Measurements from ENCODE around the gene CBFA2T3.

Gene CBFA2T3

GRCh38 chr16:88905563-88905962 lies 71.4 kb downstream of the CBFA2T3 start:
- DNase-seq (ENCODE audit: low read depth, low spot score), result no peak
- Histone ChIP-seq H3K9me3 (ENCODE audit: low read depth, low read length) (no peaks in the 10 kb centered on the region), H3K36me3 (ENCODE audit: insufficient read depth, low read length) (no peaks in the 10 kb centered on the region), H3K27ac (no peak overlapping the region), H3K4me3 (no peak overlapping the region), H3K9ac (ENCODE audit: insufficient read length) (no peak overlapping the region)
- TF ChIP-seq EZH2 (IDR thresholded peaks at IDR 0.05) (no peak), POLR2AphosphoS5 (IDR thresholded peaks at IDR 0.05; ENCODE audit: borderline replicate concordance, low read depth, low read length) (no peak), FOXP2 (optimal IDR thresholded peaks at IDR 0.05; ENCODE audit: control extremely low read depth, extremely low read length, insufficient read depth) (no peak)

- no peak for DNase-seq (ENCODE audit: low read depth, low spot score)
- Histone ChIP-seq H3K27ac (no peak overlapping the region), H3K9me3 (ENCODE audit: low read depth, low read length) (no peaks in the 10 kb centered on the region), H3K36me3 (ENCODE audit: insufficient read depth, low read length) (no peaks in the 10 kb centered on the region), H3K9ac (ENCODE audit: insufficient read length) (no peak overlapping the region), H3K4me3 (no peak overlapping the region)
- no peak for TF ChIP-seq POLR2AphosphoS5 (IDR thresholded peaks at IDR 0.05; ENCODE audit: borderline replicate concordance, low read depth, low read length)
Observed at GRCh38 chr16:88904676-88905365, 72.2 kb downstream of the CBFA2T3 start.

GRCh38 chr16:88903267-88903666 lies 73.7 kb downstream of the CBFA2T3 start:
- DNase-seq (ENCODE audit: low read depth, low spot score), result no peak
- TF ChIP-seq POLR2AphosphoS5 (IDR thresholded peaks at IDR 0.05; ENCODE audit: borderline replicate concordance, low read depth, low read length) (no peak), FOXP2 (optimal IDR thresholded peaks at IDR 0.05; ENCODE audit: control extremely low read depth, extremely low read length, insufficient read depth) (no peak), EZH2 (IDR thresholded peaks at IDR 0.05) (no peak)
- H3K9ac ChIP-seq (ENCODE audit: insufficient read length), result no peak overlapping the region
- H3K27ac ChIP-seq, result no peak overlapping the region
- H3K9me3 ChIP-seq (ENCODE audit: low read depth, low read length), result no peaks in the 10 kb centered on the region
- H3K36me3 ChIP-seq (ENCODE audit: insufficient read depth, low read length), result no peaks in the 10 kb centered on the region
- no peak overlapping the region for H3K4me3 ChIP-seq

- no peak for DNase-seq (ENCODE audit: low read depth, low spot score)
- TF ChIP-seq POLR2AphosphoS5 (IDR thresholded peaks at IDR 0.05; ENCODE audit: borderline replicate concordance, low read depth, low read length), result no peak
- no peak for TF ChIP-seq EZH2 (IDR thresholded peaks at IDR 0.05)
- TF ChIP-seq FOXP2 (optimal IDR thresholded peaks at IDR 0.05; ENCODE audit: control extremely low read depth, extremely low read length, insufficient read depth), result no peak
- Histone ChIP-seq H3K4me3 (no peak overlapping the region), H3K27ac (no peak overlapping the region), H3K36me3 (ENCODE audit: insufficient read depth, low read length) (no peaks in the 10 kb centered on the region), H3K9me3 (ENCODE audit: low read depth, low read length) (no peaks in the 10 kb centered on the region), H3K9ac (ENCODE audit: insufficient read length) (no peak overlapping the region)
Observed at GRCh38 chr16:88902744-88903143, 74.3 kb downstream of the CBFA2T3 start.

- H3K9ac ChIP-seq (ENCODE audit: insufficient read length), result no peak overlapping the region
Observed at GRCh38 chr16:88901718-88902337, 75.2 kb downstream of the CBFA2T3 start.

GRCh38 chr16:88900662-88901052 lies 76.3 kb downstream of the CBFA2T3 start:
- H3K36me3 ChIP-seq (ENCODE audit: insufficient read depth, low read length), result no peaks in the 10 kb centered on the region
- H3K27ac ChIP-seq, result no peak overlapping the region
- no peak overlapping the region for H3K9ac ChIP-seq (ENCODE audit: insufficient read length)
- no peak overlapping the region for H3K4me3 ChIP-seq
- TF ChIP-seq EZH2 (IDR thresholded peaks at IDR 0.05), result no peak
- no peak for TF ChIP-seq FOXP2 (optimal IDR thresholded peaks at IDR 0.05; ENCODE audit: control extremely low read depth, extremely low read length, insufficient read depth)
- TF ChIP-seq POLR2AphosphoS5 (IDR thresholded peaks at IDR 0.05; ENCODE audit: borderline replicate concordance, low read depth, low read length), result no peak
- no peak for DNase-seq (ENCODE audit: low read depth, low spot score)
- no peaks in the 10 kb centered on the region for H3K9me3 ChIP-seq (ENCODE audit: low read depth, low read length)

More at GRCh38 chr16:88901718-88902337, 75.2 kb downstream of the CBFA2T3 start:
- Histone ChIP-seq H3K36me3 (ENCODE audit: insufficient read depth, low read length) (no peaks in the 10 kb centered on the region), H3K4me3 (no peak overlapping the region), H3K9me3 (ENCODE audit: low read depth, low read length) (no peaks in the 10 kb centered on the region), H3K27ac (no peak overlapping the region)
- TF ChIP-seq FOXP2 (optimal IDR thresholded peaks at IDR 0.05; ENCODE audit: control extremely low read depth, extremely low read length, insufficient read depth) (no peak), POLR2AphosphoS5 (IDR thresholded peaks at IDR 0.05; ENCODE audit: borderline replicate concordance, low read depth, low read length) (no peak), EZH2 (IDR thresholded peaks at IDR 0.05) (no peak)
- no peak for DNase-seq (ENCODE audit: low read depth, low spot score)

- Histone ChIP-seq H3K4me3 (no peak overlapping the region), H3K27ac (no peak overlapping the region), H3K9me3 (ENCODE audit: low read depth, low read length) (no peaks in the 10 kb centered on the region), H3K36me3 (ENCODE audit: insufficient read depth, low read length) (no peaks in the 10 kb centered on the region), H3K9ac (ENCODE audit: insufficient read length) (no peak overlapping the region)
- DNase-seq (ENCODE audit: low read depth, low spot score), result no peak
- no peak for TF ChIP-seq FOXP2 (optimal IDR thresholded peaks at IDR 0.05; ENCODE audit: control extremely low read depth, extremely low read length, insufficient read depth)
- no peak for TF ChIP-seq EZH2 (IDR thresholded peaks at IDR 0.05)
Observed at GRCh38 chr16:88899901-88900661, 76.9 kb downstream of the CBFA2T3 start.

GRCh38 chr16:88897696-88898425 lies 79.1 kb downstream of the CBFA2T3 start:
- Histone ChIP-seq H3K9ac (ENCODE audit: insufficient read length) (no peak overlapping the region), H3K9me3 (ENCODE audit: low read depth, low read length) (no peaks in the 10 kb centered on the region), H3K36me3 (ENCODE audit: insufficient read depth, low read length) (no peaks in the 10 kb centered on the region), H3K27ac (no peak overlapping the region), H3K4me3 (no peak overlapping the region)
- DNase-seq (ENCODE audit: low read depth, low spot score), result no peak
- no peak for TF ChIP-seq EZH2 (IDR thresholded peaks at IDR 0.05)
- TF ChIP-seq POLR2AphosphoS5 (IDR thresholded peaks at IDR 0.05; ENCODE audit: borderline replicate concordance, low read depth, low read length), result no peak
- no peak for TF ChIP-seq FOXP2 (optimal IDR thresholded peaks at IDR 0.05; ENCODE audit: control extremely low read depth, extremely low read length, insufficient read depth)
